WERI-Rb-1 (cell line): ENCODE data around the gene SIX2.

Experiments used
- DNase-seq: peaks from one replicate; pipeline ENCODE4 v3.0.0-alpha.2; 2020
- H3K27ac ChIP-seq: fragments of 250-450 bp; sonication (Bioruptor Pico); 2 replicates; pipeline ENCODE4 v1.5.1; 2020; ENCODE audit warnings: mild to moderate bottlenecking, moderate library complexity
- H3K27me3 ChIP-seq: fragments of 250-450 bp; sonication (Bioruptor Pico); 2 replicates; pipeline ENCODE4 v1.5.1; 2021; ENCODE audit warnings: mild to moderate bottlenecking, low read depth, moderate library complexity; ENCODE audit not compliant: insufficient read depth, severe bottlenecking
- H3K36me3 ChIP-seq: fragments of 250-450 bp; sonication (Bioruptor Pico); 2 replicates; pipeline ENCODE4 v1.5.1; 2020; ENCODE audit warnings: mild to moderate bottlenecking, moderate library complexity
- H3K4me3 ChIP-seq: 2 replicates; pipeline ENCODE4 v1.5.1; 2011; ENCODE audit warnings: low read depth, mild to moderate bottlenecking, control low read depth, low read length
- H3K9me3 ChIP-seq: fragments of 250-450 bp; sonication (Bioruptor Pico); 2 replicates; pipeline ENCODE4 v1.5.1; 2021; ENCODE audit warnings: mild to moderate bottlenecking, moderate library complexity; ENCODE audit not compliant: severe bottlenecking
- TF ChIP-seq, protein P1 (sequence below): IDR thresholded peaks from 2 replicates; pipeline ENCODE4 v1.5.1; 2011; ENCODE audit warnings: low read depth, mild to moderate bottlenecking, control low read depth, inconsistent platforms, low read length

The SIX2 gene

DNA sequence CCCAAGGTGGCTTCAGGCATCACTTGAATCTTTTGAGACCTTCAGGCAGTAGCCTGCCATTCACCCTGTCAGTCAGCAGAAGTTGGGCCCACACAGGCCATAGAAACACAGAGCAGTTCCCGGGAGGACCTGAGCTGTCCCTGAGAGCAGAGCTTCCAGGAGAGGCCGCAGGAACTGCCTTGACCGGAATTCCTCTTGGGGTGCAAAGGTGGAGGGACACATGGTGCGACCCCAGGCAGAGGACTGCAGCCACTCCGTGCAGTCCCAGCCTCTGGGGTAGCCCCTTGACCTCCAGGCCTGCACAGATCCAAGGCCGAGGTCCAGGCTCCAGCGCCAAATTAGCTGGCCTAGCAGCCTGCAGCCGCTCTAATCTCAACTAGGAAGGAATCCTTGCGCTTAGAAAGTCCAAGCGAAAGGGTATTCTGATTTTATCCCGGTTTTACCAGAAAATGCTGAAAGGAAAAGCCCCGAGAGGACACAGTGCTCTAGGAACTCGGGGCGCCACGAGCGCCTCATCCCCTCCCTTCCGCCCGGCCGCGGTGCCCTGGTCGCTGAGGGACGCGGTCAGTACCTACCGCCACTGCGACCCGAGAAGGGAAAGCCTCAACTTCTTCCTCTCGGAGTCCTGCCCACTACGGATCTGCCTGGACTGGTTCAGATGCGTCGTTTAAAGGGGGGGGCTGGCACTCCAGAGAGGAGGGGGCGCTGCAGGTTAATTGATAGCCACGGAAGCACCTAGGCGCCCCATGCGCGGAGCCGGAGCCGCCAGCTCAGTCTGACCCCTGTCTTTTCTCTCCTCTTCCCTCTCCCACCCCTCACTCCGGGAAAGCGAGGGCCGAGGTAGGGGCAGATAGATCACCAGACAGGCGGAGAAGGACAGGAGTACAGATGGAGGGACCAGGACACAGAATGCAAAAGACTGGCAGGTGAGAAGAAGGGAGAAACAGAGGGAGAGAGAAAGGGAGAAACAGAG is 5.4 kb downstream of the SIX2 start:
- no peak overlapping the region for H3K27ac ChIP-seq
- no peaks in the 10 kb centered on the region for H3K36me3 ChIP-seq
- TF ChIP-seq, protein P1, sequence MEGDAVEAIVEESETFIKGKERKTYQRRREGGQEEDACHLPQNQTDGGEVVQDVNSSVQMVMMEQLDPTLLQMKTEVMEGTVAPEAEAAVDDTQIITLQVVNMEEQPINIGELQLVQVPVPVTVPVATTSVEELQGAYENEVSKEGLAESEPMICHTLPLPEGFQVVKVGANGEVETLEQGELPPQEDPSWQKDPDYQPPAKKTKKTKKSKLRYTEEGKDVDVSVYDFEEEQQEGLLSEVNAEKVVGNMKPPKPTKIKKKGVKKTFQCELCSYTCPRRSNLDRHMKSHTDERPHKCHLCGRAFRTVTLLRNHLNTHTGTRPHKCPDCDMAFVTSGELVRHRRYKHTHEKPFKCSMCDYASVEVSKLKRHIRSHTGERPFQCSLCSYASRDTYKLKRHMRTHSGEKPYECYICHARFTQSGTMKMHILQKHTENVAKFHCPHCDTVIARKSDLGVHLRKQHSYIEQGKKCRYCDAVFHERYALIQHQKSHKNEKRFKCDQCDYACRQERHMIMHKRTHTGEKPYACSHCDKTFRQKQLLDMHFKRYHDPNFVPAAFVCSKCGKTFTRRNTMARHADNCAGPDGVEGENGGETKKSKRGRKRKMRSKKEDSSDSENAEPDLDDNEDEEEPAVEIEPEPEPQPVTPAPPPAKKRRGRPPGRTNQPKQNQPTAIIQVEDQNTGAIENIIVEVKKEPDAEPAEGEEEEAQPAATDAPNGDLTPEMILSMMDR, result no peak
- H3K9me3 ChIP-seq, result peaks cover 11% of the 10 kb centered on the region
- no peak overlapping the region for H3K4me3 ChIP-seq
- H3K27me3 ChIP-seq, result no peaks in the 10 kb centered on the region
- no peak for DNase-seq

DNA sequence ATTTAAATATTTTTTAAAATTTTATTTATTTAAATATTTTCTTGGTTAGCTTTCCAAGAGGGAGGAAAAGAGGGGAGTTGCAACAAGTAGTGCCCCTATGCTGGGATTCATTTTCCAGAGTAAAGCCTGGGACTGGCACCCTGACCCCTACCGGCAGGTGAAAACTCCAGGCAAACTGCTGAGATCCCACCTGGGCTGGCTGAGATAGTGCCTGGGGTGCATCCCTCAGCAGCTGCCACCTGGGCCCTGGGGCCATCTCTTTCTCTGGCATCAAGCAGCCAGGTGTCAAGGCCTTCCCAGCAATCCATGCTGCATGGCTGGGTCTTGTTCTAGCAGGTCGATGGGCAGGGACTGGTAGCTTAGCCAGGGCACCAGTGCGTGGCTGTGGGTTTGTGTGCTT is 6.6 kb downstream of the SIX2 start:
- peaks cover 5% of the 10 kb centered on the region for H3K27me3 ChIP-seq
- no peaks in the 10 kb centered on the region for H3K36me3 ChIP-seq
- H3K9me3 ChIP-seq, result peaks cover 6% of the 10 kb centered on the region
- no peak overlapping the region for H3K4me3 ChIP-seq
- TF ChIP-seq, protein P1, result no peak
- H3K27ac ChIP-seq, result no peak overlapping the region
- no peak for DNase-seq

DNA sequence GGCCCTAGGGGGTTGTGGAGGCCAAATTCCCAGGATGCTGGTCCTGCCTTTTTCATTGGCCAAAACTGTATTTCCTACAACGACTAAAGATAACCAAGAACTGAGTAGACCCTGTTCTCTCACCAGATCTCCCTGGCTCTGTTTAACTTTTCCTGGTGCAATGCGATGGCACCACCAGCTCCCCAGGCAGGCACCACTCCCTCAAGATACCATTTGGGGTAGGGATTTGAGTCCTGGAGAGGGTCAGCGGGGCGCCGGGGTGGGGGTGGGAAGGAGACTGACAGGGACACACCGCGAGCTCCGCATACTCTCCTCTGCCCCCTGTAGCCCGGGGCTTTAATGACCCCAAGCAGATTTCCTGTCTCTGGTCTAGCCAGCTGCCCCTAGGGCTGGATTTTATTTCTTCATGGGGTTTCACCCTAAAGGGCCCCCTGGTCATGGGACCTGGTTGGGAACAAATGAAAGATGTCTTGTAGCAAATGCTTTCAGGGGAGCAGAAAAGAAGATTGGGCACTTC is 7.3 kb downstream of the SIX2 start:
- H3K27me3 ChIP-seq, result peaks cover 5% of the 10 kb centered on the region
- no peak for DNase-seq
- H3K4me3 ChIP-seq, result no peak overlapping the region
- H3K27ac ChIP-seq, result no peak overlapping the region
- no peaks in the 10 kb centered on the region for H3K36me3 ChIP-seq
- H3K9me3 ChIP-seq, result peaks cover 11% of the 10 kb centered on the region
- TF ChIP-seq, protein P1, result 0 out of 2 replicates have a peak, but pooled peaks have one; percentile 1

DNA sequence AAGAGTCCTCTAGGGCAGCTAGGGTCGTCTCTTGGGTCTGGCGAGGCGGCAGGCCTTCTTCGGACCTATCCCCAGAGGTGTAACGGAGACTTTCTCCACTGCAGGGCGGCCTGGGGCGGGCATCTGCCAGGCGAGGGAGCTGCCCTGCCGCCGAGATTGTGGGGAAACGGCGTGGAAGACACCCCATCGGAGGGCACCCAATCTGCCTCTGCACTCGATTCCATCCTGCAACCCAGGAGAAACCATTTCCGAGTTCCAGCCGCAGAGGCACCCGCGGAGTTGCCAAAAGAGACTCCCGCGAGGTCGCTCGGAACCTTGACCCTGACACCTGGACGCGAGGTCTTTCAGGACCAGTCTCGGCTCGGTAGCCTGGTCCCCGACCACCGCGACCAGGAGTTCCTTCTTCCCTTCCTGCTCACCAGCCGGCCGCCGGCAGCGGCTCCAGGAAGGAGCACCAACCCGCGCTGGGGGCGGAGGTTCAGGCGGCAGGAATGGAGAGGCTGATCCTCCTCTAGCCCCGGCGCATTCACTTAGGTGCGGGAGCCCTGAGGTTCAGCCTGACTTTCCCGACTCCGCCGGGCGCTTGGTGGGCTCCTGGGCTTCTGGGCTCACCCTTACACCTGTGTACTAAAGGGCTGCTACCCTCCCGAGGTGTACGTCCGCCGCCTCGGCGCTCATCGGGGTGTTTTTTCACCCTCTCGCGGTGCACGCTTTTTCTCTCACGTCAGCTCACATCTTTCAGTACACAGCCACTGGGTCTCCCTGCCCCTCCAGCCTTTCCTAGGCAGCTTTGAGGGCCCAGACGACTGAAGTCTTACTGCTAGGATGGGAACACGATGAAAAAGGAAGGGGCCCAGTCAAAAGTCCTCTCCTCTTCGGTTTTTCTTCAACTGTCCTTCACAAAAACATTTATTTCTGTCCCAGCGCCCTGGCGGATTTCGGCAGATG is 8.1 kb downstream of the SIX2 start:
- no peaks in the 10 kb centered on the region for H3K36me3 ChIP-seq
- peaks cover 11% of the 10 kb centered on the region for H3K9me3 ChIP-seq
- TF ChIP-seq, protein P1, result no peak
- no peak for DNase-seq
- H3K27ac ChIP-seq, result no peak overlapping the region
- H3K27me3 ChIP-seq, result peaks cover 5% of the 10 kb centered on the region
- H3K4me3 ChIP-seq, result no peak overlapping the region

DNA sequence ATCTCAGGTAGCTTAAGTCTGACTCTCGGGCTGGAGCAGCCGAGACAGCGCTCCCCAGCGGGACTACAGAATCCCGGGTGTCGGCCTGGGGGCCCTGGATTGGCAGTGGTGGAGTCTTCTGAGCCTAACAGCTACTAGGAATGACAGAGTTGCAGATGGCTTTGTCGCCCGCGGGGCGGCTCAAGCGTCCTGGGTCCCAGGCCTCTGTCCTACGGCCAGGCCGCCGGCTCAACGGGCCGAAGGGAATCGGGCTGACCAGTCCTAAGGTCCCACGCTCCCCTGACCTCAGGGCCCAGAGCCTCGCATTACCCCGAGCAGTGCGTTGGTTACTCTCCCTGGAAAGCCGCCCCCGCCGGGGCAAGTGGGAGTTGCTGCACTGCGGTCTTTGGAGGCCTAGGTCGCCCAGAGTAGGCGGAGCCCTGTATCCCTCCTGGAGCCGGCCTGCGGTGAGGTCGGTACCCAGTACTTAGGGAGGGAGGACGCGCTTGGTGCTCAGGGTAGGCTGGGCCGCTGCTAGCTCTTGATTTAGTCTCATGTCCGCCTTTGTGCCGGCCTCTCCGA is 8.8 kb downstream of the SIX2 start:
- Histone ChIP-seq H3K9me3 (peaks cover 11% of the 10 kb centered on the region), H3K36me3 (no peaks in the 10 kb centered on the region), H3K4me3 (no peak overlapping the region), H3K27me3 (peaks cover 5% of the 10 kb centered on the region), H3K27ac (no peak overlapping the region)
- no peak for DNase-seq
- TF ChIP-seq, protein P1, result no peak
